Left renal cortex interstitium (tissue), 4 donors: ENCODE results near the gene GLCCI1. TPM values are rescaled to one million over a fixed set of nuclear protein-coding genes. Genes with fewer than 3 reads are reported as not detected.
"Not testable (repeated sequence)": the region's sequence is repeated elsewhere in the genome, so short reads cannot be mapped to it uniquely, and the experiment has no call there.

Source experiments
- DNase-seq, 4 donors: peaks; one replicate each; pipeline ENCODE4 v3.0.0-alpha.2; 2013; ENCODE audit warnings: low read depth in 4 of 4, low spot score in 2 of 4, missing footprints in 1 of 4
- polyA plus RNA-seq, 4 donors: library from polyadenylated mRNA; unstranded; fragments of 120-200 nt; gene quantifications; one replicate each; pipeline ENCODE4 v1.2.1, GENCODE V29; 2013; ENCODE audit not compliant: insufficient read length in 4 of 4

GLCCI1 gene
- polyA plus RNA-seq, 4 donors = 25.9 to 46.5 (median 33.2) TPM

DNA sequence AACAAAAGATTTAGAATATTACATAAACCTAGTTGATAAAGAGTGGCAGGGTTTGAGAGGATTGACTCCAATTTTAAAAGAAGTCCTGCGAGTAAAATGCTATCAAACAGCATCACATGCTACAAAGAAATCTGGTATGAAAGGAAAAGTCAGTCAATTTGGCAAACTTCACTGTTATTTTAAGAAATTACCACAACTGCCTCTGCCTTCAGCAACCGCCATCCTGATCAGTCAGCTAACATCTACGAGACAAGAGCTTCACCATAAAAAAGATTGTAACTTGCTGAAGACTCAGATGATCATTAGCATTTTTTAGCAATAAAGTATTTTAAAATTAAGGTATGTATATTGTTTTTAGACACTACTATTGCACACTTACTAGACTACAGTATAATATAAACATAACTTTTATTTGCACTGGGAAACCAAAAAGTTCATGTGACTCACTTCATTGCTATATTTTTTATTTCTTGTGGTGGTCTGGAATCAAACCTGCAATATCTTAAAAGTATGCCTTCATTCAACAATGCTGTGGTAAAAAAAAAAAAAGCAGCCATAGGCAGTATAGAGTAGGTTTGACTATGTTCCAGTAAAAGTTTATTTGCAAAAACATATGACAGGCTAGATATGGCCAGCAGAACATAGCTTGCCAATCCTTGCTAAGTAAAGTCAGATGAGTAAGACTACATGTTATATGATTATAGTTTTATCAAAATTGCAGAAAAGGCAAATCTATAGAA lies 74.4 kb downstream of the GLCCI1 start:
- DNase-seq = no peak

DNA sequence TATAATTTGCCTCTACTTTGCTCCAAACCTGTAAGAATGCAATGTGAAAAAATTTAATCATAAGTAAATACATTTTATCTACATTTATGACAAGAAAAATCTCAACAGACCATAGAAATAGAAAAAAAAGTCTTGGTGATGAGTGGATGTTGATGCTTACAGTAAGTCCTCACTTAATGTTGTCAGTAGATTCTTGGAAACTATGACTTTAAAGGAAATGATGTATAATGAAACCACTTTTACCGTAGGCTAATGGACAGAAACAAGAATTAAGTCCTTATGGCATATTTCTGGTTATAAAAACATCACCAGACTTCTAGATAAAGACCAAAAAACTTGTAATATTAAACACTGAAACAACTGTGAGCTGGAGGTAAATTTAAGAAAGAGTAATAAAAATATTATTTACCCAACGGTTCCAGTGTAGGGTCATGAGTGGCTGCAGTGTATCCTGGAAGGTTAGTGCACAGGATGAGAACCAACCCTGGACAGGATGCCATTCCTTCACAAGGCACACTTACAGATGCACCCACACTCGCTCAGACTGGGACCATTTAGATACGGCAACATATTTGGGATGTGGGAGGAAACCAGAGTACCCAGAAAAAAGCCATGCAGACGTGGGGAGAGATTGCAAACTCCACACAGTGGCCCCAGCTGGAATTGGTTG lies 76.3 kb downstream of the GLCCI1 start:
- DNase-seq = no peak

GRCh38 chr7:8048067-8048466 lies 79.5 kb downstream of the GLCCI1 start:
- not testable (repeated sequence) for DNase-seq

- no peak for DNase-seq
These were observed 82.8 kb downstream of the GLCCI1 start for GRCh38 chr7:8051373-8051772.

- DNase-seq = no peak
These were observed 83.4 kb downstream of the GLCCI1 start for GRCh38 chr7:8051998-8052397.

- DNase-seq = no peak
These were observed 84.2 kb downstream of the GLCCI1 start for GRCh38 chr7:8052824-8053223.

DNA sequence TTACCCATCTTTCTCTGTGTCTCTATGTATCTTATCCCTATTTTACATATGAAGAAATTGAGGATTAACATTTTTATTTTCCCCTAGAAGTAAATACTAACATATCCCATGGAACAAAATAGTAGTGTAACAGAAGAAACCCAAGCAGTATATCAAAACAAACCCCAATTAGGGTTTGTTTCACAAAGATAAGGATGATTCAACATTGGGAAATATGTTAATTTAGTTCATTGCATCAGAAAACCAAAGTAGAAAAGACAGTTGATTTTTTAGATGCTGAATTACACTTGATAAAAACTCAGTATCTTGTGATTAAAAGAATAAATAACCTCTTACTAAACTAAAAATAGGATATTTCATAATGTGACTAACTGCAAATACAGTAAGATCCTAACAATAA lies 87.8 kb downstream of the GLCCI1 start:
- no peak for DNase-seq

DNA sequence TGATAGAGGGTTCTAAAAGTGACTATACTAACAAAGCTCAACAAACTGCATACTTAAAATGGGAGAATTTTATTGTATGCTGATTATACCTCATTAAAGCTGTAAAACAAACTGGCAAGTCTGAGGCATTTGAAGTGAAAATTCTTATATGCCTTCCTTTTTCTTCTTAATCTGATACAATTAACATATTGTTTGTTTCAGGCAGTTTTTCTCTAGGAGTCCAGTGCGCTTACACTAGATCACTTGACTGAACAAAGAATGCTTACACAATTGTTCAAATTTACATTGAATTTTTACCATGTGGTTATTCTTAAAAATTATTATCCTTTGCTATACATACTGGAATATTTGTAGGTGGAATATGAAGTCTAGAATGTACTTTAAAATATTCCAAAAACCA lies 89.0 kb downstream of the GLCCI1 start:
- no peak for DNase-seq

- DNase-seq = no peak
These were observed 89.7 kb downstream of the GLCCI1 start for GRCh38 chr7:8058322-8058721.

DNA sequence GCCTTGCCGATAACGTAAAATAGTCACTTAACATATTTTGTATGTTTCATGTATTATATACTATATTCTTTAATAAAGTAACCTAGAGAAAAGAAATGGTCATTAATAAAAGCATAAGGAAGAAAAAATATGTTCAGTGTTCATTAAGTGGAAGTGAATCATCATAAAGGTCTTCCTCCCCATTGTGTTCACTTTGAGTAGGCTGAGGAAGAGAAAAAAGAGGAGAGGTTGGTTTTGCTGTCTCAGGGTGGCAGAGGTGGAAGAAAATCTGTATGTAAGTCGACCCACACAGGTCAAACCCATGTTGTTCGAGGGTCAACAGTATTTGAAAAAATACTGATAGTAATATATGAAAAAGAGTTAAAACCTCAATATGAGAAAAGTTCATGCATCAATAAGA lies 90.3 kb downstream of the GLCCI1 start:
- no peak for DNase-seq

GRCh38 chr7:8060241-8060640 lies 91.6 kb downstream of the GLCCI1 start:
- DNase-seq = no peak

DNA sequence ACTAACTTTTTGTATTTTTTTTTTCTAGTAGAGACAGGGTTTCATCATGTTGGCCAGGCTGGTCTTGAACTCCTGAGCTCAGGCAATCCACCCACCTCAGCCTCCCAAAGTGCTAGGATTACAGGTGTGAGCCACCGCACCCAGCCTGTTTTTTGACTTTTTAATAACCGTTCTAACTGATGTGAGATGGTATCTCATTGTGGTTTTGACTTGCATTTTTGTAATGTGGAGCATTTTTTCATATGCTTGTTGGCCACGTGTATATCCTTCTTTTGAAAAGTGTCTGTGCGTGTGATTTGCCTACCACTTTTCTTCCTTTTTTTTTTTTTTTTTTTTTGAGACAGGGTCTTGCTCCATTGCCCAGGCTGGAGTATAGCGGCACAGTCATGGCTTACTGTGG lies 94.7 kb downstream of the GLCCI1 start:
- DNase-seq = not testable (repeated sequence)

- DNase-seq = no peak
These were observed 95.2 kb downstream of the GLCCI1 start for GRCh38 chr7:8063706-8064297.

DNA sequence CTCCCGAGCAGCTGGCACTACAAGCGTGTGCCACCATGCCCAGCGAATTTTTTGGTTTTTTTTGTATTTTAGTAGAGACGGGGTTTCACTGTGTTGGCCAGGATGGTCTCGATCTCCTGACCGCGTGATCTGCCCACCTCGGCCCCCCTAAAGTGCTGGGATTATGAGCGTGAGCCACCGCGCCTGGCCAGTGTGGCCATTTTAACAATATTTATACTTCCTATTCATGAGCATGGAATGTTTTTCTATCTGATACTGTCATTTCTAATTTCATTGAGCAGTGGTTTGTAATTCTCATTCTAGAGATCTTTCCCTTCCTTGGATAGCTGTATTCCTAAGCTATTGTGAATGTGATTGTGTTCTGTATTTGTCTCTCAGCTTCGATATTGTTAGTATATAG lies 96.2 kb downstream of the GLCCI1 start:
- no peak for DNase-seq

DNA sequence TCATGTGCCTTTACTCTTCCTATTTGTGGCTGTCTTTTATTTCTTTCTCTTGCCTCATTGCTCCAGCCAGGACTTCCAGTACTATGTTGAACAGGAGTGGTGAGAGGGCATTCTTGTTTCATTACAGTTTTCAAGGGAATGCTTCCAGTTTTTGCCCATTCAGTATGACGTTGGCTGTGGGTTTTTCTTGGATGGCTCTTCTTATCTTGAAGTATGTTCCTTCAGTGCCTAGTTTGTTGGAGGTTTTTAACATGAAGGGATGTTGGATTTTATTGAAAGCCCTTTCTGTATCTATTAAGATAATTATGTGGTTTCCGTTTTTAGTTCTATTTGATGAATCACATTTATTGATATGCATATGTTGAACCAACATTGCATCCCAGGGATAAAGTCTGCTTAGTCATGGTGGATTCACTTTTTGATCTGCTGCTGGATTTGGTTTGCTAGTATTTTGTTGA lies 96.8 kb downstream of the GLCCI1 start:
- no peak for DNase-seq

GRCh38 chr7:8068892-8069686 lies 100.5 kb downstream of the GLCCI1 start:
- no peak for DNase-seq

DNA sequence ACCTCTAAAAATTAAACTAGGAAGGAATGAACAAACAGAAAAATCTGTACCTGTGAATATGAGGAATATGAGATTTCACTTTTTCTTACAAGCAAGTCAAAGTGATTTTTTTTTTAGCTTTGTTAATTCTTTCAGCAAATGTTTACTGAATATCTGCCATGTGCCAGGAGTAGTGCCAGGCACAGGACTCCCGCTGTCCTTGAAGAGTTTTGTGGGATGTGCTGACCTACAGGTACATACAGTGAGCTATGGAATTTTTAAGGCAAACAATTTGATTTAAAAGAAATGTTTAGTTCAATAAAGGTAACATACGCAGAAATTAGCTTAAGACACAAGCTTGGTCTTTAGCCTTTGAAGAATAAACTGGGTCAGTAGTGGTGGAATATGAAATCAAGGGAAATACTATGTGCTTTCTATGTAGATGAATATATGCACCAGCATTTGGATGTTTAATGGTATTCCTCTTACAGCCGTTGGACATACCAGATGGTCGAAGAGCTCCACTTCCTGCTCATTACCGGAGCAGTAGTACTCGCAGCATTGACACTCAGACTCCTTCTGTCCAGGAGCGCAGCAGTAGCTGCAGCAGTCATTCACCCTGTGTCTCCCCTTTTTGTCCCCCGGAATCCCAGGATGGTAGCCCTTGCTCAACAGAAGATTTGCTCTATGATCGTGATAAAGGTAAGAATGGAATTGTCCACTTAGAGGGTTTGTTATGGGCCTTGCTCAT lies 102.0 kb downstream of the GLCCI1 start:
- DNase-seq = no peak

DNA sequence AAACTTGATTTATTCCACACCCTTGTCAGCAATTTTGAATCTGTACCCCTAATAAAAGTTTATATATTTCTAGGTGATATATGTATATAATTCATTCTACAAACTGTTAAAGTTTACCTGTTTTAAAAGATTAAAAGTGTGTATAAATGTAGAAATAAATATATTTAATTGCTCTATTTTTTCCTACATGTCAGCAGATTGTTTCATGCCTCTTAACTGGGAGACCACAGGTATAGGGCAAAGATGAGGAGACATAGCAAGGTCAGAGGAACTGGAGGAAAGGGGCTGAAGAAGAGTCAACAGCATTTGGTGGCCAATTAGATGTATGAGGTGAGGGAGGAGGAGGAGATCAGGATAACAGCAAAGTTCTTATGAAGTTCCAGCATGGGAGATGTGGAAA lies 109.8 kb downstream of the GLCCI1 start:
- DNase-seq = no peak

- no peak for DNase-seq
These were observed 114.2 kb downstream of the GLCCI1 start for GRCh38 chr7:8082762-8083161.

DNA sequence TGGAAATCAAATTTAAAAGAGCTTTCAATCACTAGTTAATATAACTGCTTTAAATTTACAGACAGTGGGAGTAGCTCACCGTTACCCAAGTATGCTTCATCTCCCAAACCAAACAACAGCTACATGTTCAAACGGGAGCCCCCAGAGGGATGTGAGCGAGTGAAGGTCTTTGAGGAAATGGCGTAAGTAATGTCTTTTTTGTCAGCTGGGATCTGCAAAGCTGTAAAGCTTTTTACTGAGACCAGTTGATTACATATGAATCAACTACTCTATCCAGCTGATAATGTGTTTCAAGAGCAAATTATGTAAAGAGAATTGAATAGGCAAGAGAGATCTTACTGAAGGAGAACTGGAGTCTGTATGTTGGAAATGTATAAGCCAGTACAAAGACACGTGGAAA lies 116.2 kb downstream of the GLCCI1 start:
- DNase-seq = no peak
